NCI-H748 treated with DMSO at 0.1 percent for 48 hours (cell line): ENCODE data around the gene GRIK3.
A peak's percentile ranks its signal among the peaks of the same experiment; 100 is the strongest.

Source experiments
- DNase-seq: peaks from one replicate; lab custom pipeline; 2025; lab: John Stamatoyannopoulos, UW

Gene GRIK3

GRCh38 chr1:36981126-36981525 lies 53.2 kb downstream of the GRIK3 start:
- DNase-seq, result no peak

GRCh38 chr1:36977731-36978406 lies 56.4 kb downstream of the GRIK3 start:
- no peak for DNase-seq

- no peak for DNase-seq
Observed at GRCh38 chr1:36975642-36976041, 58.7 kb downstream of the GRIK3 start.

GRCh38 chr1:36973056-36973455 lies 61.3 kb downstream of the GRIK3 start:
- DNase-seq, result no peak

GRCh38 chr1:36971852-36972618 lies 62.3 kb downstream of the GRIK3 start:
- DNase-seq, result no peak

GRCh38 chr1:36968730-36969129 lies 65.6 kb downstream of the GRIK3 start:
- DNase-seq, result peak; percentile 82

GRCh38 chr1:36966242-36966641 lies 68.1 kb downstream of the GRIK3 start:
- DNase-seq, result no peak

GRCh38 chr1:36965275-36966159 lies 68.8 kb downstream of the GRIK3 start:
- DNase-seq, result no peak

GRCh38 chr1:36964830-36965229 lies 69.5 kb downstream of the GRIK3 start:
- DNase-seq, result no peak

- DNase-seq, result no peak
Observed at GRCh38 chr1:36963006-36963405, 71.3 kb downstream of the GRIK3 start.

- no peak for DNase-seq
Observed at GRCh38 chr1:36961062-36961615, 73.2 kb downstream of the GRIK3 start.

- no peak for DNase-seq
Observed at GRCh38 chr1:36956570-36956969, 77.7 kb downstream of the GRIK3 start.

- DNase-seq, result no peak
Observed at GRCh38 chr1:36955016-36955415, 79.3 kb downstream of the GRIK3 start.

- no peak for DNase-seq
Observed at GRCh38 chr1:36953061-36953460, 81.3 kb downstream of the GRIK3 start.

- no peak for DNase-seq
Observed at GRCh38 chr1:36951761-36952160, 82.6 kb downstream of the GRIK3 start.

GRCh38 chr1:36951292-36951750 lies 83.0 kb downstream of the GRIK3 start:
- DNase-seq, result no peak

GRCh38 chr1:36950604-36951291 lies 83.6 kb downstream of the GRIK3 start:
- DNase-seq, result no peak

- no peak for DNase-seq
Observed at GRCh38 chr1:36948606-36949005, 85.7 kb downstream of the GRIK3 start.

- DNase-seq, result no peak
Observed at GRCh38 chr1:36948147-36948546, 86.2 kb downstream of the GRIK3 start.

- no peak for DNase-seq
Observed at GRCh38 chr1:36947384-36947783, 86.9 kb downstream of the GRIK3 start.

GRCh38 chr1:36944883-36945282 lies 89.4 kb downstream of the GRIK3 start:
- no peak for DNase-seq

GRCh38 chr1:36942148-36942547 lies 92.2 kb downstream of the GRIK3 start:
- no peak for DNase-seq
